HepG2 (cell line): ENCODE results near the gene EEF1AKMT3. TPM values are rescaled to one million over a fixed set of nuclear protein-coding genes. Genes with fewer than 3 reads are reported as not detected.

ENCODE experiments used
- BHLHE40 ChIP-seq: IDR thresholded peaks from 2 replicates; pipeline ENCODE4 v1.6.1; 2011; ENCODE audit warnings: low read length, improper control_type of control experiment
- CENPBD1 ChIP-seq: sonication (generic); formaldehyde crosslinking; IDR thresholded peaks from 2 replicates; pipeline ENCODE4 v1.8.0; 2022; ENCODE audit warnings: missing genetic modification reagents, low read depth, mild to moderate bottlenecking, borderline replicate concordance
- KLF13 ChIP-seq: sonication (generic); formaldehyde crosslinking; IDR thresholded peaks from 2 replicates; pipeline ENCODE4 v1.4.0; 2020; ENCODE audit warnings: mild to moderate bottlenecking, missing genetic modification reagents
- MAZ ChIP-seq, 2 experiments: sonication (generic) in 1 of 2; formaldehyde crosslinking in 1 of 2; IDR thresholded peaks; 2 replicates each; pipeline versions ENCODE4 v1.5.0 to v1.6.1; 2012 to 2020; ENCODE audit warnings: low read depth in 2 of 2, mild to moderate bottlenecking in 2 of 2, borderline replicate concordance in 1 of 2, improper control_type of control experiment in 1 of 2, low read length in 1 of 2, missing genetic modification reagents in 1 of 2, moderate library complexity in 1 of 2
- PRDM10 ChIP-seq: sonication (generic); formaldehyde crosslinking; IDR thresholded peaks from 2 replicates; pipeline ENCODE4 v1.4.0; 2020; ENCODE audit warnings: low read depth, missing genetic modification reagents
- PRDM4 ChIP-seq: sonication (generic); formaldehyde crosslinking; IDR thresholded peaks from 2 replicates; pipeline ENCODE4 v1.9.0; 2021; ENCODE audit warnings: missing genetic modification reagents, borderline replicate concordance
- REST ChIP-seq, 2 experiments: IDR thresholded peaks; 2 replicates each; pipeline ENCODE4 v1.6.1; 2011 to 2012; ENCODE audit warnings: low read length in 2 of 2, borderline replicate concordance in 1 of 2, low read depth in 1 of 2, mild to moderate bottlenecking in 1 of 2, moderate library complexity in 1 of 2
- SRY ChIP-seq: sonication (generic); formaldehyde crosslinking; IDR thresholded peaks from 2 replicates; pipeline ENCODE4 v1.8.0; 2022; ENCODE audit warnings: mild to moderate bottlenecking, missing genetic modification reagents
- SUZ12 ChIP-seq: fragments of 150-350 bp; IDR thresholded peaks from 2 replicates; pipeline ENCODE4 v1.6.1; 2014; ENCODE audit warnings: low read depth, low read length
- ZBTB38 ChIP-seq: sonication (generic); formaldehyde crosslinking; IDR thresholded peaks from 2 replicates; pipeline ENCODE4 v1.5.1; 2020; ENCODE audit warnings: mild to moderate bottlenecking, missing genetic modification reagents
- ZNF33B ChIP-seq: sonication (generic); formaldehyde crosslinking; IDR thresholded peaks from 2 replicates; pipeline ENCODE4 v1.5.1; 2020; ENCODE audit warnings: mild to moderate bottlenecking, missing genetic modification reagents
- ZNF562 ChIP-seq: sonication (generic); formaldehyde crosslinking; IDR thresholded peaks from 2 replicates; pipeline ENCODE4 v1.8.0; 2022; ENCODE audit warnings: missing genetic modification reagents, borderline replicate concordance
- ZXDC ChIP-seq: sonication (generic); formaldehyde crosslinking; IDR thresholded peaks from 2 replicates; pipeline ENCODE4 v1.5.0; 2020; ENCODE audit warnings: mild to moderate bottlenecking, missing genetic modification reagents
- polyA plus RNA-seq, 8 experiments: library from polyadenylated mRNA; depleted of rRNA in 3 of 8; stranded (reverse) in 7 of 8; unstranded in 1 of 8; fragments of >200 nt; fragmentation: Illumina TruSeq in 4 of 8; extraction: Trizol in 4 of 8; gene quantifications; 2 replicates each; pipeline versions ENCODE4 v1.2.1 to v1.2.3, GENCODE V29; 2011 to 2016; ENCODE audit warnings: low read depth in 4 of 8, missing spikeins in 1 of 8, mixed read lengths in 1 of 8; ENCODE audit not compliant: insufficient read depth in 1 of 8
- total RNA-seq, 5 experiments: library from RNA; depleted of rRNA; stranded (reverse); fragments of >200 nt; fragmentation: Illumina TruSeq; extraction: Trizol; gene quantifications; 2 replicates each; pipeline ENCODE4 v1.2.3, GENCODE V29; 2016; ENCODE audit warnings: low read depth in 1 of 5

Gene EEF1AKMT3
- total and polyA plus RNA-seq, 2 of the 13 experiments (the other 11 are each of a cell fraction or from before 2014, with no cell fraction given): 4.7 to 11.4 TPM

- no peak for TF ChIP-seq PRDM10 (CRISPR knock-in tag)
- no peak for TF ChIP-seq ZNF562 (CRISPR knock-in tag)
- TF ChIP-seq BHLHE40: no peak
- TF ChIP-seq ZNF33B: no peak
- no peak for TF ChIP-seq SRY (CRISPR knock-in tag)
- no peak for TF ChIP-seq PRDM4 (CRISPR knock-in tag)
- TF ChIP-seq KLF13 (CRISPR knock-in tag): no peak
- no peak for TF ChIP-seq SUZ12
- no peak for TF ChIP-seq REST (IDR thresholded peaks at IDR 0.05; ENCODE audit: borderline replicate concordance in 1 of 2, low read depth in 1 of 2, low read length in 2 of 2)
- TF ChIP-seq ZXDC (CRISPR knock-in tag): no peak
- peak; percentile 89 for TF ChIP-seq ZBTB38
- TF ChIP-seq MAZ (IDR thresholded peaks at IDR 0.05; ENCODE audit: borderline replicate concordance, low read depth, low read length): no peak
- peak; percentile 63; the same call in 1 of the 2 replicates for TF ChIP-seq MAZ (CRISPR knock-in tag; IDR thresholded peaks at IDR 0.05; ENCODE audit: low read depth)
- no peak for TF ChIP-seq CENPBD1 (CRISPR knock-in tag)
These were observed 15.7 kb upstream of the EEF1AKMT3 start (continued) for GRCh38 chr12:57756406-57757341.
